GM19193 (cell line): Measurements from ENCODE around the gene ANKS6.

Experiments used
- POLR2A ChIP-seq: IDR thresholded peaks from 4 replicates; pipeline ENCODE4 v1.6.1; 2011; ENCODE audit not compliant: insufficient read depth, insufficient read length; ENCODE audit errors: extremely low read depth

ANKS6 gene

DNA sequence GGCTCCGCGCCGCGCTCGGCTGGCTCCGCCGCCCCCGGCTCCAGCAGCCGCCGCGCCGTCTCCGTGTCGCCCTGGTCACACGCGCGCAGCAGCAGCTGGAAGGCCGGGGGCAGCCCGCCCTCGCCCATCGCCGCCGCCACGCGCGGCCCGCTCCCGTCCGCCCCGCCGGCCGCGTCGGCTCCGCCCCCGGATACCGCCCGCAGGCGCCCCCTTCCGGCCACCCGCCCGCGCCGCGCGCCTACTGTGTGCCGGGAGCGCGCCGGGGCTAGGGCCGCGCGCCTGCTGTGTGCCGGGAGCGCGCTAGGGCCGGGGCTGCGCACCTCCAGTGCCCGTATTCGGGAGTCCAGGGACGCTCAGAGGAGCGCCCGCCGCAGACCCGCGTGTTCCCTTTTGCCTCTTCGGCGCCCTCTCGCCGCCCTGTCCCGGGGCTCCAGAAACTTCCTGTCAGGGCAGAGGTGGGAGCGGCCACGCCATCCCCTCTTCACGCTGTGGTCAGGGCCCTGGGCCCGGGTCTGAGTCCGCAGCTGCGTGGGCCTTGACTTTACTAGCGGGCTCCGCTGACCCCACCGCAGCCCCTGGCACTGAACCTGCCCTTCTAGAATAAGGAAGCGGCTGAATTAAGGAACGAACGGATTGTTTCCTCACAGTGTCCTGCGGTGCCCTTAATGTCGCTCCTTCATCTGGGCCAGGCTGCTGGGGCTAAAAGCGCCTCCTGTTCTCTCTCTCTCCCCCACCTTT lies at the start of gene ANKS6:
Gene ANKS6, minus strand, starts transcription at position 192 of the 738 bp plus-strand sequence. Its CDS starts 64 bp downstream, at position 128.
- no peak for TF ChIP-seq POLR2A

DNA sequence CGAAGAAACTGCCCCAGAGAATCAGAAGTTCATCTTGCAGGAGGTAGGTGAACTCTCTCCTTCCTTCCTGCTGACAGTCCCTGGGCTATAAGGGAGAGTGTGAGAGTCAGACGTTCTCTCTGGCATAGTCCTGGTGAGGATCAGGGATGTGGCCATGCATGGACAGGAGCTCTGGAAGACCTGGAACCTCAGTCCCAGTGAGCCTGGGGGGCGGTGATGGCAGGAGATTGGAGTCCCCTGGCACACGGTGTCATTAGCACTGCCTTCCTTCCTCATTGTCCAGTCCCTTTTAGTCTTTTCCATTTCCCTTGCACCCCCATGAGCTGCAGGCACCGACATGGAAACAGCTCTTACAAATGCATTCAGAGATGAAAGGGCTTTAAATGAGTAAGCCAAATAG lies 49.7 kb upstream of the ANKS6 start:
- no peak for TF ChIP-seq POLR2A

- no peak for TF ChIP-seq POLR2A
Observed at GRCh38 chr9:98842510-98842909, 46.2 kb upstream of the ANKS6 start.

- TF ChIP-seq POLR2A: no peak
Observed at GRCh38 chr9:98839724-98840123, 43.4 kb upstream of the ANKS6 start.

DNA sequence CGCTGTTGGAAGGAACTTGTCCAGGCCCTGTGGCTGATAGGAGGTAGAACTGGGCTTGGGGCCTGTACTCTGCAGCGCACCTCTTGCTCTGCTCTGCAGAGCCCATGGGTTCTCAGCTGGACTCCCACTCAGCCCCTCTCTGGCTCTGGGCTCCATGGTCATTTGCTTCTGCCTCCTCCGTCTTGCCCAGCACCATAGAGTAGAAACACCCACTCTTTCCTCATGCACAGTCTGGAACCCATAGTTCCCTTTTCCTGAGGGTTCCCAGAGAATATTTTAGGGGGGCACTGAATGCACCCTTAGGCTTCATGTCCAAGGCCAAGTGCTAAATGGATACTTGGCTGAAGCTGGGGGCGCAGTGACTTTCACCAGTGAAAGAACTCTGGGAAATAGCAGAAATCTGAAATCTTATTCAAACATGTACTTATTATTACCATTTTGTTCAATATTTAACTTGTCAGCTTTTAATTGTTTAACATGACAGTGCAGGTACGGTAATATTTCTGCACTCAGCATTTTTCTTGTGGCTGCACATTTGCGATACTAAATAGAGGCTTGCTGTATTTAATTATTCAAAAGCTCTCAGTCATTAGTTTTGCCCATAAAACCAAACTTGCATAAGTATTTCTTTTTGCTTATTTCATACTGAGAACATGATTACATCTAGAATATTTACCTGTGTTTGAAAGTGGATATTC lies 42.7 kb upstream of the ANKS6 start:
- TF ChIP-seq POLR2A: no peak

GRCh38 chr9:98838155-98838867 lies 42.0 kb upstream of the ANKS6 start:
- TF ChIP-seq POLR2A: no peak

GRCh38 chr9:98837516-98837915 lies 41.2 kb upstream of the ANKS6 start:
- TF ChIP-seq POLR2A: no peak

GRCh38 chr9:98836206-98836605 lies 39.9 kb upstream of the ANKS6 start:
- TF ChIP-seq POLR2A: no peak

- TF ChIP-seq POLR2A: no peak
Observed at GRCh38 chr9:98834386-98834785, 38.0 kb upstream of the ANKS6 start.

GRCh38 chr9:98833090-98833956 lies 37.0 kb upstream of the ANKS6 start:
- TF ChIP-seq POLR2A: no peak

GRCh38 chr9:98832768-98833089 lies 36.4 kb upstream of the ANKS6 start:
- TF ChIP-seq POLR2A: no peak

DNA sequence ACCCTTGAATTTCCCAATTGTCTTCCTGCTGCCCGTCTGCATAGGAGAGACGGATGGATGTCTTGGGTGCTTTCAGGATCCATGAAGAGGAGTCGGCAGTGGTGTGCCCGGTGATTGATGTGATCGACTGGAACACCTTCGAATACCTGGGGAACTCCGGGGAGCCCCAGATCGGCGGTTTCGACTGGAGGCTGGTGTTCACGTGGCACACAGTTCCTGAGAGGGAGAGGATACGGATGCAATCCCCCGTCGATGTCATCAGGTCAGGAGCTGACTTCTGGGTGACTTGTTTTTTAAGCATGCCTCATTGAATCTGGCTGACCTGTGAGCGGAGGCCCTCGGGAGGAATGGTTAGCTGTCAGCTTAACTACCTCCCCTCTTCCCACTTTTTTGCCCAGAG lies 35.3 kb upstream of the ANKS6 start:
- no peak for TF ChIP-seq POLR2A

DNA sequence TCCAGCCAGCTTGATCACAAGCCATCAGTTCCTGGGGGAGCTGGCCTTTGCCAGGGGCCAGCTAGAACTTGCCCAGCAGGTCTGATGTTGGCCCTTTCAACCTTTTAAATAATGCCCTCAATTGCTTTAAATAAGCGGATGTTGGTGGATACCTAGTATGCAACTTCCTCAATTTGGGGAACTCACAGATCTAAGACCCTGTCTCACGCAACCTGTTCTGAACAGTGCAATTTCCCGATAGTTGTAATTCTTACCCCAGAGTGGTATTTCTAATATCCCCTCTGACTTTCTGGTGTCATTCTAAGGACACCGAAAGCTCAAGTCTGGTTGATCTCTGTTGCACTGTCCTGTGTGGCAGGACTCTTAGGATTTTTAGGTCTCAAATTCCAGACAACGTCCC lies 34.2 kb upstream of the ANKS6 start:
- no peak for TF ChIP-seq POLR2A

GRCh38 chr9:98829766-98830165 lies 33.4 kb upstream of the ANKS6 start:
- TF ChIP-seq POLR2A: no peak

DNA sequence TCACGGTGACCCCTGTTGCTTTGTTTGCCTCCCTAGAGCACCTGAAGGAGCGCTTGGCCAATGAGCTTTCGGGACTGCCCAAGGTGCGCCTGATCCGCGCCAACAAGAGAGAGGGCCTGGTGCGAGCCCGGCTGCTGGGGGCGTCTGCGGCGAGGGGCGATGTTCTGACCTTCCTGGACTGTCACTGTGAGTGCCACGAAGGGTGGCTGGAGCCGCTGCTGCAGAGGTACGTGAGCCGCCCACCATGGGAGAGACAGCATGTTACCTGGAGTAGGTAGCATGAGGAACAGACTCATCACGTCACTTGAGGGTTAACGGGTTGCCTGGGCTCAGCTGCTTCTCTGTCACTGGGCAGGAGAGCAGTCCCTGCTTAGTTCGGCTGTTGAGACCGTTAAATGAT lies 30.4 kb upstream of the ANKS6 start:
- TF ChIP-seq POLR2A: no peak
